Endothelial cell of hepatic sinusoid (primary cell): ENCODE results near the gene ARHGAP33.
"Not testable (repeated sequence)": the region's sequence is repeated elsewhere in the genome, so short reads cannot be mapped to it uniquely, and the experiment has no call there.

ENCODE experiments used
- in situ Hi-C: cut with HindIII; loops from 2 replicates; pipeline ENCODE4 v1.10.0; 2017; ENCODE audit warnings: low sequenced_read_pairs

The ARHGAP33 gene

GRCh38 chr19:35754370-35755130 lies 20.8 kb upstream of the ARHGAP33 start:
- in situ Hi-C loops = no loop called here

GRCh38 chr19:35755131-35755549 lies 20.2 kb upstream of the ARHGAP33 start:
- in situ Hi-C loops = no loop called here

GRCh38 chr19:35755550-35756376 lies 19.6 kb upstream of the ARHGAP33 start:
- in situ Hi-C loops = no loop called here

GRCh38 chr19:35756377-35757230 lies 18.8 kb upstream of the ARHGAP33 start, which contains the start of gene HSPB6:
HSPB6 (minus strand) TSS chr19:35757029; CDS start chr19:35757008, 21 bp downstream.
- in situ Hi-C loops = no loop called here

GRCh38 chr19:35757231-35757748 lies 18.1 kb upstream of the ARHGAP33 start:
- in situ Hi-C loops = no loop called here

- in situ Hi-C loops = no loop called here
Observed at GRCh38 chr19:35757749-35758608, 17.4 kb upstream of the ARHGAP33 start, which contains the start of gene PROSER3. PROSER3 (plus strand) TSS chr19:35758176; CDS start chr19:35758216, 40 bp downstream.

GRCh38 chr19:35759697-35760096 lies 15.7 kb upstream of the ARHGAP33 start:
- in situ Hi-C loops = no loop called here

- in situ Hi-C loops = no loop called here
Observed at GRCh38 chr19:35760711-35761349, 14.5 kb upstream of the ARHGAP33 start.

- in situ Hi-C loops = no loop called here
Observed at GRCh38 chr19:35764432-35765315, 10.7 kb upstream of the ARHGAP33 start.

GRCh38 chr19:35766571-35767104 lies 8.7 kb upstream of the ARHGAP33 start:
- in situ Hi-C loops = no loop called here

- in situ Hi-C loops = no loop called here
Observed at GRCh38 chr19:35767288-35768081, 7.9 kb upstream of the ARHGAP33 start.

GRCh38 chr19:35768082-35768421 lies 7.3 kb upstream of the ARHGAP33 start:
- in situ Hi-C loops = no loop called here

GRCh38 chr19:35772362-35772761 lies 3.0 kb upstream of the ARHGAP33 start:
- in situ Hi-C loops = not testable (repeated sequence)

- in situ Hi-C loops = no loop called here
Observed at GRCh38 chr19:35773020-35773806, 2.2 kb upstream of the ARHGAP33 start.

- in situ Hi-C loops = no loop called here
Observed at GRCh38 chr19:35774274-35775045, 904 bp upstream of the ARHGAP33 start.

- in situ Hi-C loops = no loop called here
Observed at GRCh38 chr19:35775046-35775297, 392 bp upstream of the ARHGAP33 start.
